Neural cell (in vitro differentiated cells): ENCODE results near the gene SSX2IP. TPM values are rescaled to one million over a fixed set of nuclear protein-coding genes. Genes with fewer than 3 reads are reported as not detected.

ENCODE experiments used
- H2AFZ ChIP-seq: fragments of 200-600, 300-800 bp; sonication (generic), shearing (Covaris generic); 2 replicates; pipeline ENCODE4 v1.6.0; 2014; ENCODE audit warnings: low read depth, mild to moderate bottlenecking, antibody characterized with exemption, low read length, moderate library complexity
- H3F3A ChIP-seq: fragments of 200-600 bp; shearing (Covaris generic); 2 replicates; pipeline ENCODE4 v1.6.1; 2016; ENCODE audit warnings: mild to moderate bottlenecking, moderate library complexity, mixed read lengths, antibody characterized with exemption, low read length; ENCODE audit not compliant: insufficient read depth, poor library complexity, severe bottlenecking
- H3K27ac ChIP-seq: fragments of 200-600, 300-800 bp; sonication (generic), shearing (Covaris generic); 2 replicates; pipeline ENCODE4 v1.5.1; 2014; ENCODE audit warnings: mild to moderate bottlenecking, low read length, moderate library complexity
- H3K27me3 ChIP-seq: fragments of 300-800, 200-600 bp; sonication (generic), shearing (Covaris generic); 2 replicates; pipeline ENCODE4 v1.6.0; 2014; ENCODE audit warnings: mild to moderate bottlenecking, low read depth, low read length, moderate library complexity; ENCODE audit not compliant: insufficient read depth
- H3K36me3 ChIP-seq: fragments of 300-800, 200-600 bp; sonication (generic), shearing (Covaris generic); 2 replicates; pipeline ENCODE4 v1.5.1; 2014; ENCODE audit warnings: mild to moderate bottlenecking, antibody characterized with exemption, low read length, moderate library complexity; ENCODE audit not compliant: insufficient read depth
- H3K4me2 ChIP-seq: fragments of 300-800, 200-600 bp; sonication (generic), shearing (Covaris generic); 2 replicates; pipeline ENCODE4 v1.6.0; 2014; ENCODE audit warnings: mild to moderate bottlenecking, low read length
- H3K4me3 ChIP-seq: fragments of 300-800, 200-600 bp; sonication (generic), shearing (Covaris generic); 2 replicates; pipeline ENCODE4 v1.5.1; 2014; ENCODE audit warnings: mild to moderate bottlenecking, low read length, moderate library complexity
- H3K79me2 ChIP-seq: fragments of 200-600 bp; shearing (Covaris generic); replicated peaks from 2 replicates; pipeline ENCODE4 v1.6.0; 2014; ENCODE audit warnings: mild to moderate bottlenecking, low read length, moderate library complexity; ENCODE audit not compliant: insufficient read depth
- H3K9ac ChIP-seq: fragments of 300-800, 200-600 bp; sonication (generic), shearing (Covaris generic); 2 replicates; pipeline ENCODE4 v1.6.1; 2016; ENCODE audit warnings: mild to moderate bottlenecking, low read length, mixed read lengths
- H3K9me2 ChIP-seq: fragments of 200-600 bp; shearing (Covaris generic); 2 replicates; pipeline ENCODE4 v1.6.1; 2016; ENCODE audit warnings: mild to moderate bottlenecking, low read length, mixed read lengths; ENCODE audit not compliant: insufficient read depth
- H3K9me3 ChIP-seq: fragments of 200-600, 300-800 bp; sonication (generic), shearing (Covaris generic); 2 replicates; pipeline ENCODE4 v1.6.1; 2016; ENCODE audit warnings: mild to moderate bottlenecking, mixed run types, low read length, moderate library complexity, mixed read lengths
- H4K20me1 ChIP-seq: fragments of 200-600 bp; shearing (Covaris generic); 2 replicates; pipeline ENCODE4 v1.6.1; 2016; ENCODE audit warnings: mild to moderate bottlenecking, mixed run types; ENCODE audit not compliant: insufficient read depth
- EP300 ChIP-seq: fragments of 450-650 bp; conservative IDR thresholded peaks from 2 replicates; pipeline ENCODE4 v1.6.1; 2014; ENCODE audit warnings: antibody characterized with exemption, mild to moderate bottlenecking, moderate library complexity; ENCODE audit not compliant: poor library complexity, severe bottlenecking
- EZH2 ChIP-seq: fragments of 200-600, 300-800 bp; shearing (Covaris generic), sonication (generic); IDR thresholded peaks from 2 replicates; pipeline ENCODE4 v1.6.1; 2014; ENCODE audit warnings: antibody characterized with exemption, low read length, borderline replicate concordance, mild to moderate bottlenecking; ENCODE audit not compliant: insufficient read depth, poor library complexity, severe bottlenecking
- MXI1 ChIP-seq: fragments of 450-650 bp; conservative IDR thresholded peaks from 2 replicates; pipeline ENCODE4 v1.6.1; 2014; ENCODE audit warnings: antibody characterized with exemption, mild to moderate bottlenecking; ENCODE audit not compliant: poor library complexity, severe bottlenecking
- POLR2AphosphoS5 ChIP-seq: IDR thresholded peaks from 2 replicates; pipeline ENCODE4 v1.6.1; 2012
- RAD21 ChIP-seq: fragments of 450-650 bp; conservative IDR thresholded peaks from 2 replicates; pipeline ENCODE4 v1.6.1; 2014; ENCODE audit warnings: antibody characterized with exemption, mild to moderate bottlenecking, moderate library complexity
- SMC3 ChIP-seq: fragments of 450-650 bp; conservative IDR thresholded peaks from 2 replicates; pipeline ENCODE4 v1.6.1; 2014; ENCODE audit warnings: antibody characterized with exemption, mild to moderate bottlenecking, moderate library complexity; ENCODE audit not compliant: poor library complexity
- TAF1 ChIP-seq: IDR thresholded peaks from 2 replicates; pipeline ENCODE4 v1.6.1; 2012; ENCODE audit warnings: low read depth
- polyA plus RNA-seq: library from polyadenylated mRNA; depleted of rRNA; stranded (reverse); fragments of >200 nt; gene quantifications from 2 replicates; pipeline ENCODE4 v1.2.3, GENCODE V29; 2014
- TF ChIP-seq, protein P1 (sequence below): IDR thresholded peaks from 2 replicates; pipeline ENCODE4 v1.6.1; 2012; ENCODE audit warnings: borderline replicate concordance
- TF ChIP-seq, protein P2 (sequence below): fragments of 450-650 bp; IDR thresholded peaks from 2 replicates; pipeline ENCODE4 v1.5.1; 2014; ENCODE audit warnings: antibody characterized with exemption, mild to moderate bottlenecking, moderate library complexity; ENCODE audit not compliant: poor library complexity, severe bottlenecking

Gene SSX2IP
- polyA plus RNA-seq, 1 donor from 2014 or later: 21.7 TPM

DNA sequence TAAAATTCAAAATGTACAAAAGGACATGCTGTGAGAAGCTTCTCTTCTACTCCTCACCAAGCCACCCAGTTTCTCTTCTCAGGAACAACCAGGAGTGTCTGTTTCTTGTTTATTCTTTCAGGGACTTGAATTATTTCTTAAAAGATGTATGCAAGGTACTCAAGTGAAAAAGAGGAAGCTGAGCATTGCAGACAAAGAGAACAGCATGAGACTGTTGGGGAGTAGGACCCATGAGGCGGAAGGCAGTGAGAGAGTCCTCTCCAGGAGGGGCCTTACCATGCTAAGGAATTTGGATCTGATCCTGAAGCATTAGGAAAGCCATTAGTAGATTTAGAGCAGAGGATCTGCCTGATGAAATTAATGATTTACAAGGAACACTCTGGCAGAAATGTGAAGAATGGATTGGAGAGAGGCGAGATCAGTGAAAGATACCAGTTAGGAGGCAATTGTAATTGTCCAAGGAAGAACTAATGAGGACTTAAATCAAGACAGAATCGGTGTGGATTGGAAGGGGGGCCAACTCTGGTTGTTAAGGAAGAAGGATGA is 14.7 kb upstream of the SSX2IP start:
- Histone ChIP-seq H4K20me1 (no peaks in the 10 kb centered on the region), H3K27me3 (no peaks in the 10 kb centered on the region), H3K9me2 (no peaks in the 10 kb centered on the region), H3K4me2 (no peak overlapping the region), H3K36me3 (no peaks in the 10 kb centered on the region), H3K9me3 (no peaks in the 10 kb centered on the region), H3K9ac (no peak overlapping the region), H3K4me3 (no peak overlapping the region), H2AFZ (no peak overlapping the region), H3K79me2 (no peaks in the 10 kb centered on the region), H3F3A (no peaks in the 10 kb centered on the region), H3K27ac (no peak overlapping the region)
- TF ChIP-seq, protein P1, sequence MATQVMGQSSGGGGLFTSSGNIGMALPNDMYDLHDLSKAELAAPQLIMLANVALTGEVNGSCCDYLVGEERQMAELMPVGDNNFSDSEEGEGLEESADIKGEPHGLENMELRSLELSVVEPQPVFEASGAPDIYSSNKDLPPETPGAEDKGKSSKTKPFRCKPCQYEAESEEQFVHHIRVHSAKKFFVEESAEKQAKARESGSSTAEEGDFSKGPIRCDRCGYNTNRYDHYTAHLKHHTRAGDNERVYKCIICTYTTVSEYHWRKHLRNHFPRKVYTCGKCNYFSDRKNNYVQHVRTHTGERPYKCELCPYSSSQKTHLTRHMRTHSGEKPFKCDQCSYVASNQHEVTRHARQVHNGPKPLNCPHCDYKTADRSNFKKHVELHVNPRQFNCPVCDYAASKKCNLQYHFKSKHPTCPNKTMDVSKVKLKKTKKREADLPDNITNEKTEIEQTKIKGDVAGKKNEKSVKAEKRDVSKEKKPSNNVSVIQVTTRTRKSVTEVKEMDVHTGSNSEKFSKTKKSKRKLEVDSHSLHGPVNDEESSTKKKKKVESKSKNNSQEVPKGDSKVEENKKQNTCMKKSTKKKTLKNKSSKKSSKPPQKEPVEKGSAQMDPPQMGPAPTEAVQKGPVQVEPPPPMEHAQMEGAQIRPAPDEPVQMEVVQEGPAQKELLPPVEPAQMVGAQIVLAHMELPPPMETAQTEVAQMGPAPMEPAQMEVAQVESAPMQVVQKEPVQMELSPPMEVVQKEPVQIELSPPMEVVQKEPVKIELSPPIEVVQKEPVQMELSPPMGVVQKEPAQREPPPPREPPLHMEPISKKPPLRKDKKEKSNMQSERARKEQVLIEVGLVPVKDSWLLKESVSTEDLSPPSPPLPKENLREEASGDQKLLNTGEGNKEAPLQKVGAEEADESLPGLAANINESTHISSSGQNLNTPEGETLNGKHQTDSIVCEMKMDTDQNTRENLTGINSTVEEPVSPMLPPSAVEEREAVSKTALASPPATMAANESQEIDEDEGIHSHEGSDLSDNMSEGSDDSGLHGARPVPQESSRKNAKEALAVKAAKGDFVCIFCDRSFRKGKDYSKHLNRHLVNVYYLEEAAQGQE: no peak
- TF ChIP-seq EZH2: no peak
- no peak for TF ChIP-seq POLR2AphosphoS5
- no peak for TF ChIP-seq RAD21
- TF ChIP-seq EP300: no peak
- TF ChIP-seq, protein P2, sequence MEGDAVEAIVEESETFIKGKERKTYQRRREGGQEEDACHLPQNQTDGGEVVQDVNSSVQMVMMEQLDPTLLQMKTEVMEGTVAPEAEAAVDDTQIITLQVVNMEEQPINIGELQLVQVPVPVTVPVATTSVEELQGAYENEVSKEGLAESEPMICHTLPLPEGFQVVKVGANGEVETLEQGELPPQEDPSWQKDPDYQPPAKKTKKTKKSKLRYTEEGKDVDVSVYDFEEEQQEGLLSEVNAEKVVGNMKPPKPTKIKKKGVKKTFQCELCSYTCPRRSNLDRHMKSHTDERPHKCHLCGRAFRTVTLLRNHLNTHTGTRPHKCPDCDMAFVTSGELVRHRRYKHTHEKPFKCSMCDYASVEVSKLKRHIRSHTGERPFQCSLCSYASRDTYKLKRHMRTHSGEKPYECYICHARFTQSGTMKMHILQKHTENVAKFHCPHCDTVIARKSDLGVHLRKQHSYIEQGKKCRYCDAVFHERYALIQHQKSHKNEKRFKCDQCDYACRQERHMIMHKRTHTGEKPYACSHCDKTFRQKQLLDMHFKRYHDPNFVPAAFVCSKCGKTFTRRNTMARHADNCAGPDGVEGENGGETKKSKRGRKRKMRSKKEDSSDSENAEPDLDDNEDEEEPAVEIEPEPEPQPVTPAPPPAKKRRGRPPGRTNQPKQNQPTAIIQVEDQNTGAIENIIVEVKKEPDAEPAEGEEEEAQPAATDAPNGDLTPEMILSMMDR: no peak
- no peak for TF ChIP-seq TAF1
- TF ChIP-seq MXI1: no peak
- TF ChIP-seq SMC3: no peak

DNA sequence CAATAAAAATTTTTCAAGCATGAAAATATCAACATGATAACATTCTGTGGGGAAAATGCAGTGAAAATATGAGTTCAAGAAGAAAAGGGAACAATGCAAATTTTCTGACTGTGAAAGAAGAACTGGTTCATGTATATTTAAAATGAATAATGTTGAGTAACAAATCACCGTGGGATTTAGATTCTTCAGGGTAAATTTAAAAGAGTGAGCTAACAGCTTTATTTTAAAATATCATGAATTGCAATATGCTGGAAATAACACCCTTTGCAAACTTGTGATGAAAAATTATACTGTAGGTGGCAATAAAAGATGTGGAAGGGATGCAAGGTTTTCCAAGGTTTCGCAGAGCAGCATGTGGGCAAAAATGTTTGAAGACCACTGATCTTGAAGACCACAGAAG is 13.2 kb upstream of the SSX2IP start:
- Histone ChIP-seq H3K9ac (no peak overlapping the region), H4K20me1 (no peaks in the 10 kb centered on the region), H3K27ac (no peak overlapping the region), H3F3A (no peaks in the 10 kb centered on the region), H3K27me3 (no peaks in the 10 kb centered on the region), H3K36me3 (no peaks in the 10 kb centered on the region), H3K4me2 (no peak overlapping the region), H3K9me3 (no peaks in the 10 kb centered on the region), H3K9me2 (no peaks in the 10 kb centered on the region), H2AFZ (no peak overlapping the region), H3K4me3 (no peak overlapping the region), H3K79me2 (no peaks in the 10 kb centered on the region)
- TF ChIP-seq SMC3 (no peak), RAD21 (no peak), EP300 (no peak), POLR2AphosphoS5 (no peak), MXI1 (no peak), TAF1 (no peak), EZH2 (no peak)
- TF ChIP-seq, protein P1: no peak
- TF ChIP-seq, protein P2: no peak
